ENCODE data around the gene ACTN3.
"Not testable (repeated sequence)": the region's sequence is repeated elsewhere in the genome, so short reads cannot be mapped to it uniquely, and the experiment has no call there.

Gene ACTN3

GRCh38 chr11:66567787-66568123 lies 21.1 kb downstream of the ACTN3 start:
- no peak for DNase-seq

- DNase-seq = peak; percentile 65
Observed at GRCh38 chr11:66568124-66568916, 21.6 kb downstream of the ACTN3 start, which contains the start of gene CTSF. CTSF (minus strand) TSS chr11:66568606; CDS start chr11:66568486, 120 bp downstream.

GRCh38 chr11:66569076-66569475 lies 22.4 kb downstream of the ACTN3 start:
- DNase-seq = no peak

GRCh38 chr11:66570079-66570849 lies 23.6 kb downstream of the ACTN3 start:
- DNase-seq = no peak

- no peak for DNase-seq
Observed at GRCh38 chr11:66570850-66571180, 24.1 kb downstream of the ACTN3 start.

- DNase-seq = peak; percentile 12
Observed at GRCh38 chr11:66579017-66579606, 32.4 kb downstream of the ACTN3 start.

GRCh38 chr11:66580803-66581202 lies 34.1 kb downstream of the ACTN3 start:
- DNase-seq = no peak

- no peak for DNase-seq
Observed at GRCh38 chr11:66581261-66581660, 34.6 kb downstream of the ACTN3 start.

- DNase-seq = not testable (repeated sequence)
Observed at GRCh38 chr11:66582565-66583147, 36.0 kb downstream of the ACTN3 start.

GRCh38 chr11:66585447-66585846 lies 38.7 kb downstream of the ACTN3 start:
- not testable (repeated sequence) for DNase-seq

GRCh38 chr11:66586136-66586535 lies 39.4 kb downstream of the ACTN3 start:
- no peak for DNase-seq

- DNase-seq = not testable (repeated sequence)
Observed at GRCh38 chr11:66589315-66589714, 42.6 kb downstream of the ACTN3 start.

- no peak for DNase-seq
Observed at GRCh38 chr11:66589996-66590675, 43.4 kb downstream of the ACTN3 start.

GRCh38 chr11:66591175-66591574 lies 44.5 kb downstream of the ACTN3 start:
- DNase-seq = no peak

GRCh38 chr11:66592457-66593302 lies 46.0 kb downstream of the ACTN3 start, which contains the start of the genes CCDC87 and CCS:
CCDC87 (minus strand) TSS chr11:66593063; CDS start chr11:66593015, 48 bp downstream.
CCS (plus strand) TSS chr11:66593185; CDS start chr11:66593262, 77 bp downstream.
- peak; percentile 84 for DNase-seq

- no peak for DNase-seq
Observed at GRCh38 chr11:66593303-66593635, 46.6 kb downstream of the ACTN3 start.

GRCh38 chr11:66593650-66594049 lies 46.9 kb downstream of the ACTN3 start:
- no peak for DNase-seq

GRCh38 chr11:66595245-66595904 lies 48.7 kb downstream of the ACTN3 start:
- no peak for DNase-seq

- no peak for DNase-seq
Observed at GRCh38 chr11:66598993-66599392, 52.3 kb downstream of the ACTN3 start.

- no peak for DNase-seq
Observed at GRCh38 chr11:66600219-66600618, 53.5 kb downstream of the ACTN3 start.

GRCh38 chr11:66600631-66601233 lies 54.0 kb downstream of the ACTN3 start:
- no peak for DNase-seq
